HL-60 (cell line): Measurements from ENCODE around the gene ZBTB24.

Experiments
- DNase-seq, 2 experiments: peaks; one replicate each; pipeline ENCODE4 v3.0.0-alpha.2; 2010 to 2020; ENCODE audit warnings: low read depth in 1 of 2, low spot score in 1 of 2
- H3K27ac ChIP-seq: fragments of 250-450 bp; sonication (Bioruptor Pico); replicated peaks from 2 replicates; pipeline ENCODE4 v1.5.1; 2020; ENCODE audit warnings: mild to moderate bottlenecking, moderate library complexity
- H3K27me3 ChIP-seq: fragments of 250-450 bp; sonication (Bioruptor Pico); 2 replicates; pipeline ENCODE4 v1.5.1; 2021; ENCODE audit warnings: mild to moderate bottlenecking, moderate library complexity; ENCODE audit not compliant: insufficient read depth, poor library complexity, severe bottlenecking
- H3K4me3 ChIP-seq: replicated peaks from 2 replicates; pipeline ENCODE4 v1.5.1; 2011; ENCODE audit warnings: mild to moderate bottlenecking, control low read depth, low read length; ENCODE audit not compliant: insufficient read depth
- CTCF ChIP-seq: IDR thresholded peaks from one replicate; pipeline ENCODE4 v1.5.1; 2011; ENCODE audit warnings: low read length, control low read depth, inconsistent platforms; ENCODE audit not compliant: insufficient read depth
- GABPA ChIP-seq: IDR thresholded peaks from 2 replicates; pipeline ENCODE4 v1.6.1; 2012; ENCODE audit warnings: low read depth
- POLR2AphosphoS5 ChIP-seq: IDR thresholded peaks from 2 replicates; pipeline ENCODE4 v1.6.1; 2012; ENCODE audit warnings: low read depth
- REST ChIP-seq: IDR thresholded peaks from 2 replicates; pipeline ENCODE4 v1.6.1; 2012; ENCODE audit warnings: low read depth; ENCODE audit not compliant: insufficient replicate concordance
- SPI1 ChIP-seq: IDR thresholded peaks from 2 replicates; pipeline ENCODE4 v1.6.1; 2012; ENCODE audit warnings: low read depth, mild to moderate bottlenecking, borderline replicate concordance

Gene ZBTB24

DNA sequence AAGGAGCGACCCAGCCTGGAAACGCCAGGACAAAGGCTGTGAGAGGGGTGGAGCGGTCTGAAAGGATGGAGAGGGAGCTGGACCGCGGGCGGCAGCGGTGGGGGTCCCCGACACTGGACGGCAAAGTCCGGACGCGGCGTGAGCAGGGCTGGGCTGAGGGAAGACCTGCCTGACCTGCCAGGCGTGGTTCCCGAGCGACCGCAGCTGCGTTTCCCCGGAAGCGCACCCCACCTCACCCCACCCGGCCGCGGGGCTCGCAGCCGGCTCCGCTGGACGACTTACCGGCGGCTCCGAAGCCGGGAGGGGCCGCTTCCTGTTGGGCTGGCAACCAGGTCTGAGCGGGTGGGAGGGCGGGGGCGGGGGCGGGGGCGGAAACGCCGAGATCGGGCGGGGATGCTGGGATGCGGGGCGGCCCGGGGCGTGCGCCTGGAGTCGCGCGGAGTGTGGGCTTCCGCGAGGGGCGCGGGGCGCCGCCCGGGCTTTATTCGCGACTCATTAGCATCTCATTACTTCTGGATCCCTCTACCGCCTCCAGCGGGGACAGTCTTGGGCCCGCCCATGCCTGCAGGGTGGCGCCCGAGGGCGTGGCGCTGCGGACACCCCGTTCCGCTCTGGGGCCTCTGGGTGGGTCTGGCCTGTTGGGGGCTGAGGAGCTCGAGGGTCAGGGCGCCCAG, 27.4 kb downstream of the ZBTB24 start, which contains the start of gene MICAL1:
Gene MICAL1, minus strand, starts transcription at position 336 of the 674 bp plus-strand sequence. CDS start 1,576 bp downstream, outside the sequence.
- Histone ChIP-seq H3K27me3 (no peaks in the 10 kb centered on the region), H3K27ac (peak within 1 kb of the TSS; percentile 59), H3K4me3 (peak within 1 kb of the TSS; percentile 76)
- peak; percentile 9 for TF ChIP-seq CTCF
- no peak for TF ChIP-seq SPI1
- peak; percentile 54 to 58 for DNase-seq

- peak overlapping the region; percentile 59 for H3K27ac ChIP-seq
- peak overlapping the region; percentile 76 for H3K4me3 ChIP-seq
- peak; percentile 40 to 82 for DNase-seq
- TF ChIP-seq GABPA = no peak
- no peak for TF ChIP-seq REST
- TF ChIP-seq CTCF = no peak
- TF ChIP-seq POLR2AphosphoS5 = no peak
- peak; percentile 85 for TF ChIP-seq SPI1
- H3K27me3 ChIP-seq = no peaks in the 10 kb centered on the region
These were observed 28.3 kb downstream of the ZBTB24 start for GRCh38 chr6:109454496-109455436.

- DNase-seq = peak in 1 of 2 experiments; percentile 35
- no peak for TF ChIP-seq SPI1
- TF ChIP-seq CTCF = no peak
- TF ChIP-seq REST = no peak
- no peak for TF ChIP-seq POLR2AphosphoS5
- no peak for TF ChIP-seq GABPA
- H3K4me3 ChIP-seq = peak overlapping the region; percentile 76
- no peaks in the 10 kb centered on the region for H3K27me3 ChIP-seq
- peak overlapping the region; percentile 59 for H3K27ac ChIP-seq
These were observed 29.2 kb downstream of the ZBTB24 start for GRCh38 chr6:109453594-109454495.
